Occipital lobe (tissue), 2 donors: ENCODE data around the gene KLF2. TPM values are rescaled to one million over a fixed set of nuclear protein-coding genes. Genes with fewer than 3 reads are reported as not detected.
"Not testable (repeated sequence)": the region's sequence is repeated elsewhere in the genome, so short reads cannot be mapped to it uniquely, and the experiment has no call there.

ENCODE experiments used
- DNase-seq: peaks from one replicate; lab custom pipeline; 2025; lab: John Stamatoyannopoulos, UW
- total RNA-seq: library from RNA; depleted of rRNA; stranded (reverse); fragments of >200 nt; gene quantifications from one replicate; pipeline ENCODE4 v1.2.3, GENCODE V29; 2014

Gene KLF2
- 3.1 TPM for total RNA-seq

DNA sequence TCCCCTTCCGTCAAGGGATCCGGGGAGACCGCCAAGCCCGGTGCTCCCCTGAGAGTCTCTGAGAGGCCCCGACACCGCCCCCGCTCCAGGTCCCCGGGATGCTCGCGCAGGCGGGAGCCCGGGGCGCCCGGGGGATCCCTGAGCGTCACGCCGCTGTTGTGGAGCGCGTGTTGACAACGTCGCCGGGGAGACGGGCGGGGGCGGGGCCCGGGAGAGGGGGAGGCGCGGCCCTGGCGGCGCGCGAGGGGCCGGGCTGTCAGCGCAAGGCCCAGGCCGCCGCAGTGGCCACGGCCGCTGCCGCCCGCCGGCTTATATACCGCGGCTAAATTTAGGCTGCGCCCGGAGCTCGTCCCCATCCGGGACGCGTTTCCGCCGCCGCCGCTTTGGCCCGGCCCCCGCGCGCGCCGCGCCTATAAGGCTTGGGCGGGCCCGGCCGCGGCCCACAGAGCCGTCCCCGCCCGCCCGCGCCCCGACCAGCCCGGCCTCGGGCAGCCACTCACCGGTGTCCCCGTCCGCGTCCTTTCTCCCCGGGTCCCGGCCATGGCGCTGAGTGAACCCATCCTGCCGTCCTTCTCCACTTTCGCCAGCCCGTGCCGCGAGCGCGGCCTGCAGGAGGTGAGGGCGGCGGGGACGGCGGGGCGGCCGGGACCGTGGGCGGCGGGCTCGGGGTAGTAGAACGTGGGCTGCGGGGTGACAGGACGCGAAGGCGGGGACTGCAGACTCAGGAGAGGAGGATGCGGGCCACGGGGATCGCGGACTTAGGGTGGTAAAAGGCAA, at the start of gene KLF2:
KLF2 (plus strand) TSS at position 443 of the 777 bp plus-strand sequence; CDS start at position 541, 98 bp downstream.
- peak; percentile 80 for DNase-seq

DNA sequence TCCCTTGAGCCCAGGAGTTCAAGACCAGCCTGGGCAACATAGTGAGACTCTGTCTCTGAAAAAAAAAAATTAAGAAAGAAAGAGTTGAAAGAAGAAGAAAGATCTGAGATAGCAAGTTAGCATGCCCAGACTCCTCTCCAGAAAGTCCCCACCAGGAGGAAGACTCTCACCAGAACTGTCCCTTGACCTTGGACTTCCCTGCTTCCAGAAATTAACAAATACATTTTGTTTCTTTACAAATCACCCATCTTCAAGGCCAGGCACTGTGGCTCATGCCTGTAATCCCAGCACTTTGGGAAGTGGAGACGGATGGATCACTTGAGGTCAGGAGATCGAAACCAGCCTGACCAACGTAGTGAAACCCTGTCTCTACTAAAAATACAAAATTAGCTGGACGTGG, 44.3 kb upstream of the KLF2 start:
- no peak for DNase-seq

DNA sequence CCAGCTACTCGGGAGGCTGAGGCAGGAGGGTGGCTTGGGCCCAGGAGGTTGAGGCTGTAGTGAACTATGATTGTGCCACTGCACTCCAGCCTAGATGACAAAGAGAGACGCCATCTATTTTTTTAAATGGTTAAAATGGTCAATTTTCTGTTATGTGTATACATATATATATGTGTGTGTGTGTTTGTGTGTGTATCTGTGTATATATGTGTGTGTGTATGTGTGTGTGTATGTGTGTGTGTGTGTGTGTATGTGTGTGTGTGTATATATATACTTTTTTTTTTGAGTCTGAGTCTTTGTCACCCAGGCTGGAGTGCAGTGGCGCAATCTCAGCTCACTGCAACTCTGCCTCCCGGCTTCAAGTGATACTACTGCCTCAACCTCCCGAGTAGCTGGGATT, 42.9 kb upstream of the KLF2 start:
- no peak for DNase-seq

DNA sequence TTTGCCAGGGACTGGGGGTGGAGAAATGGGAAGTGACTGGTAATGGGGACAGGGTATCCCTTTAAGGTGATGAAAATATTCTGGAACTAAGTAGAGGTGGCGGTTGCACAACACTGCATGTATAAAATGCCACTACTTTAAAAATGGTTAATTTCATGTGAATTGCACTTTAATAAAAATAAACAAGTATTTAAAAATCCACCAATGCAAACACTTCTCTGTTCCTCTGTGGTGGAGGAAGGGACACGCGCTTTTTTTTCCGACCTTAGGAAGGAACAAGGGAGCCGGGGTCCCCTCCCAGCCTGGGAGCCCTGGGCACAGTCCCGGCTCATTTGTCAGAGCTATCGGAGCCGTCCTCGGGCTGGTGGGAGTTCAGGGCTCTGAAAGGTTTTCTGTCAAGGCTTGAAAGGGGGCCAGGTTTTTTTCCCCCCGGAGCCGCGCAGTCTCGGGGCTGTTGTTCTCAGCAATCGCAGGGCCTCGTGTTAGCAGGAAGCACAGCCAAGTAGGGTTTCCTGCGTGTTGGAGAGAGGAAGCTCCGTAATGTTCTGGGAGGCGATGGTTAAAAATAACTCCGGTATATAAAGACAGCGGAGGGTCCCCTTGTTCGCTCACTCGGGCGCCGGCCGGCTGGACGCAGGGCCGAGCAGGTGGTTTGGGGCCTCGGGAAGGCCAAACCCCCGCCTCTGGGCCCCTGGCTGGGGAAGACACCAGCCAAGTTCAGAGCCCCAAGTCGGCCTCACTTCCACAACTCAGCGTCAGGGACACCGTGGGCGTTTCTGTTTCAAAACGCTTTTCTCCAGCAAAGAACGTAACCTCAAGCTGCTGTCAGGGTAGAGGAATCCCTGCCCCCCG, 41.2 kb upstream of the KLF2 start:
- DNase-seq = peak; percentile 39

DNA sequence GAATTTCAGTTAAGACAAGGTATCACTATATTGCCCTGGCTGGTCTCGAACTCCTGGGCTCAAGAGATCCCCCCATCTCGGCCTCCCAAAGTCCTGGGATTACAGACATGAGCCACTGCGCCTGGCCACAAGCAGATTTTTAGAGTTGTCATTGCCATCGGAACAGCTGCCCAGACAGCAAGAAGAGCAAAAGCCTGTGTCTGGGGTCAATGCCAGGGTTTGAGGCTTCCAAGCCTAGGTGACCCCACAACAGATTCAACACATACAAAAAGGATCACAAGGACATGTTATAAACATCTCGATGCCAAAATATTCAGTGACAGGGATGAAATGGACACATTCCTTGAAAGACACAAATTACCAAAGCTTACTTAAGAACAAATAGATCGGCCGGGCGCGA, 40.1 kb upstream of the KLF2 start:
- no peak for DNase-seq

DNA sequence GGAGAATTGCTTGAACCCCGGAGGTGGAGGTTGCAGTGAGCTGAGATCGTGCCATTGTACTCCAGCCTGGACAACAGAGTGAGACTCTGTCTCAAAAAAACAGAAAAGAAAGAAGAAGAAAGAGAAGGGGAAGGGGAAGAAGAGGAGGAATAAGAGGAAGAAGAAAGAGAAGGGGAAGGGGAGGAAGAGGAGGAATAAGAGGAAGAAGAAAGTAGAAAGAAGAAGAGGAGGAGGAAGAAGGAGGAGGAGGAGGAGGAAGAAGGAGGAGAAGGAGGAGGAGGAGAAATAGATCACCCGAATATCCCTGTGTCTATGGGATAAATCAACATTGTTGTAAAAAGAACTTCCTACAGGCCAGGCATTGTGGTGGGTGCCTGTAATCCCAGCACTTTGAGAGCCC, 39.5 kb upstream of the KLF2 start:
- DNase-seq = not testable (repeated sequence)

DNA sequence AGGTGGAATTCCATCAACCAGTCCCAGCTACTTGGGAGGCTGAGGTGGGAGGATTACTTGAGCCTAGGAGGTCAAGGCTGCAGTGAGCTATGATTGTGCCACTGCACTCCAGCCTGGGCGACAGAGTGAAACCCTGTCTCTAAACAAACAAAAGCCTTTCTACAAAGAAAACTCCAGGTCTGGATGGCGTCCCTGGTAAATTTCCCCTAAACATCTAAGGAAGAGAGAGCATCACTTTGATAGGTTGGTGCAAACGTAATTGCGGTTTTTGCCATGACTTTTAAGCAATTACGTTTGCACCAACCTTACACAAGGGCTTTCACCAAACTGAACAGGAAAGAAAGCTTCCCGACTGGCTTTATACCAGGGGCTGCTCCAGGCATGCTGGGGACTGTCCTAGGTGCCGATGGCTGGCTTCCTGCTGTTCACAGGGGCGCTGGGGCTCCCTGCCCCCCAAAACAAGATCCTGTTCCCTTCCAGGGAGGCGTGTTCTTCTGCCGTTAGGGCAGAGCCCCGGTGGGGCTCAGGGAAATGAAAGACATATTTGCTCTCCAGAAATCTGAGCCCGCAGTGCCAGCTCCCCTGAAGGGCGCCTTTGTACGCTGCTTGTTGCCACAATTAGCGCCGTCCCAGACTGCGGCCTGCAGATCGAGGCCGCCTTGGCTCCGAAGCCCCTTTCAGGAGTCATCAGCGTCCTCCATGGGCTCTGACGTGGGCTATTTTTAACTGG, 38.7 kb upstream of the KLF2 start:
- no peak for DNase-seq

DNA sequence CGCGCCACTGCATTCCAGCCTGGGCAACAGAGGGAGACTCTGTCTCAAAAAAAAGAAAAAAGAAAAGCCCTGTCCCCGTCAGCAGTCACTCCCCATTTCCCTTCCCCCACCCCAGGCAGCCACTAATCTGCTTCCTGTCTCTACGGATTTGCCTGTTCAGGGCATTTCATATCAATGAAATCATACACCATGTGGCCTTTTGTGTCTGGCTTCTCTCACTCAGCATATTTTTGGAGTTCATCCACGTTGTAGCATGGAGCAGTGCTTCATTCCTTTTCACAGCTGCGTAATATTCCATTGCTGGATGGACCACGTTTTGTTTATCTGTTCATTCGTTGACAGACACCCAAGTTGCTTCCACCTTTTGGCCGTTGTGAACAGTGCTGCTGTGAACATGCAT, 36.1 kb upstream of the KLF2 start:
- no peak for DNase-seq

DNA sequence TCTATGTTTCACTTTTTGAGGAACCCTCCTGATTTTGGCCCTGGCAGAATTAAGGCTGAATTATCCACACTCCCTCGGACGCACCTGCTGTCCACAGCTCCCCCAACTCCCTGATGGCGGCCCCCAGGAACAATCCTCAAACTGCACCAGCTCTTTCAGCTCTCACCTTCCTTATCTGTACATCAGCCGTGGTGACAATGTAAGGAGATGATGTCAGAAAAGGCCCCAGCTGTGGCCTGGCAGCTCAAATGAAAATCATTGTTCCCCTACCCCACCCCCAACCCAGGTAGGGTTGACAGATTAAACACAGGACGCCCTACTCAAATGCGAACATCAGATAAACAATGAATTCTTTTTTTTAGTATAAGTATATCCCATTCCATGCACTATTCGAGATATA, 35.0 kb upstream of the KLF2 start:
- no peak for DNase-seq

DNA sequence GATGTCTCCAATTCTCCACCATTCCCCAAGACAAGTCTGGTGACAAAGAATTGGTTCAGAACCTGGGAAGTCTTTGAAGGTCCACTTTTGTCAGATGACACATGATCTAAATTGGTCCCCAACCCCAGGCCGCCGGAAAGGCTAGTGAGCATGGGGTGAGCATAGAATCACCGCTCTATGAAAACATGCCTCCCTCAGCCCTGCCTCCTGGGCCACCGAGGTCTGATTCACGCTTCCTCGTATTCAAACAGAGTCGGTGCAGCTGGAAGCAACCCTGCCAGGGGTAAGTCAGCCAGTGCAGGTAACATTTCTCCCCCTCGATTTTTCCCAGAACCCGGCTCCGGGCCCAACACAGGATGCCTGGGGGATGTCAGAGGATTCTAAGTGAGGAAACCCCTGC, 33.9 kb upstream of the KLF2 start:
- no peak for DNase-seq

DNA sequence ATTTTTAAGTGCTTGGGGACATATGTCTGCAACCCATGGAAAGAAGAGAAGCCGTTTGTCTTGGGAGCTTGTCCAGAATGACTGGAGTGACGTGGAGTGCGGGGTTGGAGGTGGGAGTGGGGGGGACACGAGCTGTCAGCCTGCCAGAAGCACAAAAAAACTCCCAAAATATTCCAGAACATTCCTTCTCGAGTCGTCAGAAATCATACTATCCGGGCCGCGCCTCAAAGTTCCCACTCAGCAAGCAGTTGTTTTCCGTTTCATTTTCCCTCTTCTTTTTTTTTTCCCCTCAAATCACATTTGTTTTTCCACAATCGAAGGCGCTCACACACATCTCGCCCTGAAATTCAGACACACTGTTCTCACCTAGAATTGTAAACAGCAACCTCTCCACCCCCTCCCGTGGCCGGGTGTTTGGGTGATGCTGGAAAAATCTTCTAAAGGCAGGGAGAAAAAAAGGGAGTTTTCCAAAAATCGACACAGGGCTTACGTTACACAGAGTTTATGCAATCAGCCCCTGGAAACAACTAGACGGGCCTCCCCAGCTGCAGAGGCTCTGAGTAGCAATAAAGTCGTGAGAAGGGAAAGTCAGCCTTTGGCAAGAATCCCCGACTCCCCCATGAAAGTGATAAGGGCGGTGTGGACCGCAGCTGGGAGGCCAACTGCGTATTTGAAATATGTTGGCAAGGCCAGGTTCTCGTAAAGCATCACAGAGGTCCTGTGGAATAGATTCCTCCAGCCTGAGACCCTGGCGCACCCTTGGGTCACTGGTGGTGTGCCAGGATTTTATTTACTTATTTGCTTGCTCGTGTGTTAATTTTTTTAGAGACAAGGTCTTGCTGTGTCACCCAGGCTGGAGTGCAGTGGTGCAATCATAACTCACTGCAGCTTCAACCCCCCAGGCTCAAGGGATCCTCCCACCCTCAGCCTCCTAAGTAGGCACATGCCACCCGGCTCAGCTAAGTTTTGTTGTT, 31.2 kb upstream of the KLF2 start:
- no peak for DNase-seq

DNA sequence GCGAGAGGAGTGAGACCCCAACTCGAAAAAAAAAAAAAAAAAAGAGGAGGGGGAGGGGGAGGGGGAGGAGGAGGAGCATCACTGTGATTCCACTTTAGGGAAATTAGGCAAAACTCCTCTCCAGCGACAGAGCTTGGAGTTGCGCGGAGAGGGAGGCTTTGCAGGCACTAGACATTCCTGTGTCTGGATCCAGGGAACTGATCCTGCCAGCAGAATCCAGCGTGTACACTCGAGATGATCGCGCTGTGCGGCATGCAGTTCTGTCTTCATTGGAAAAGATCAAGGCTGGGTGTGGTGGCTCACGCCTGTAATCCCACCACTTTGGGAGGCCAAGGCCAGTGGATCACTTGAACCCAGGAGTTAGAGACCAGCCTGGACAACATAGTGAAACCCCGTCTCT, 29.6 kb upstream of the KLF2 start:
- no peak for DNase-seq

DNA sequence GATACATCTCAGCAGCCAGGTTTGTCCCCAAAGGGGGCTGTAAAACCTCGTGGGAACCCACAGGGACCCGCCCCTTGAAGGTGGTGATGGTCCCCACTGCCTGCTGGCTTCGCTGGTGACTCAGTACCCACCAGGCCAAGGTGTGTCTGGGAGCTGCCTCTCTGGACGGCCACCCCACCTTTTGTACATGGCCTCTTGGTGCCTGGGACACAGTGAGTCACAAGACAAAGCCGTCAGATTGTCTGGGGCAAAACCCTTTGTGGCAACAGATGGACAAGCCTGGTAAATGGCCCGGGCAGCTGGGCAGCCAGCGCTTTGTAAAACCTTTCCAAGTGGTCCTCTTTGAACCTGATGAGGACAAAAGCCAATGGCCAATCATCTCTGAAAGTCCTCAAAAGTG, 27.9 kb upstream of the KLF2 start:
- DNase-seq = no peak

DNA sequence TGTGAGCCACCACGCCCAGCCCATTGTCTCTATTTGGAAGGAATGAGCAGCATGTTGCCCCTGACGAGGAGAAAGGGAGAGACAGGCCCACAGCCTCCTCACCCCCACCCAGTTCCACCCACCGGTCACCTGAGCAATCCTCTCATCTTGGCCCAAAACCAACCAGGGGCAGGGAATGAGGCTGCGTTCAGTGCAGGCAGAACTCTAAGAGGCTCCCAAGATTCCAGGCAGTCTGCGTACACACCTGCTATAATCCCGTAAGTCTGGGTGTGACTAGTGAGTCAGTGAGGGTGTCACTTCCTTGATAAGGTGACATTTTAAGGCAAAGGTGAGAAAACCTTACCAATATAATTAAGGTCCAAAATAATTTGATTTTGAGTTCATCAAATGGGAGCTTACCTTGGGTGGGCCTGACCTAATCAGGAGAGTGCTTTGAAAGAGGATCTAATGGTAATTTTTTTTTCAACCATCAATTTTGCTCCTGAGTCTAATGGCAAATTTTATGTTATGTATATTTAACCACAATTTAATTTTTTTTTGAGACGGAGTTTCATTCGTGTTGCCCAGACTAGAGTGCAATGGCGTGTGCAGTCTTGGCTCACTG, 26.9 kb upstream of the KLF2 start:
- DNase-seq = no peak

DNA sequence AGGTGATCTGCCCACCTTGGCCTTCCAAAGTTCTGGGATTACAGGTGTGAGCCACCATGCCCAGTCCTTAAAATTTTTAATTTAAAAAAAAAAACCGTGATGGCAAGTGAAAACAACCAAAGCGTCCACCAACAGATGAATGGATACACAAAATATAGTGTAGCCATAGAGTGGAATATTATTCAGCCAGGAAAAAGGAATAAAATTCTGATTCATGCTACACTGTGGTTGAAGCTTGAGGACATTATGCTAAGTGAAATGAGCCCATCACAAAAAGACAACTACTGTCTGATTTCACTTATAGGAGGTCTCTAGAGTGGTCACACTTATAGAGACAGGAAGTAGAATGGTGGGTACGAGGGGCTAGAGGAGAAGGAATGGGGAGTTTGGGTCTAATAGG, 26.3 kb upstream of the KLF2 start:
- DNase-seq = no peak

DNA sequence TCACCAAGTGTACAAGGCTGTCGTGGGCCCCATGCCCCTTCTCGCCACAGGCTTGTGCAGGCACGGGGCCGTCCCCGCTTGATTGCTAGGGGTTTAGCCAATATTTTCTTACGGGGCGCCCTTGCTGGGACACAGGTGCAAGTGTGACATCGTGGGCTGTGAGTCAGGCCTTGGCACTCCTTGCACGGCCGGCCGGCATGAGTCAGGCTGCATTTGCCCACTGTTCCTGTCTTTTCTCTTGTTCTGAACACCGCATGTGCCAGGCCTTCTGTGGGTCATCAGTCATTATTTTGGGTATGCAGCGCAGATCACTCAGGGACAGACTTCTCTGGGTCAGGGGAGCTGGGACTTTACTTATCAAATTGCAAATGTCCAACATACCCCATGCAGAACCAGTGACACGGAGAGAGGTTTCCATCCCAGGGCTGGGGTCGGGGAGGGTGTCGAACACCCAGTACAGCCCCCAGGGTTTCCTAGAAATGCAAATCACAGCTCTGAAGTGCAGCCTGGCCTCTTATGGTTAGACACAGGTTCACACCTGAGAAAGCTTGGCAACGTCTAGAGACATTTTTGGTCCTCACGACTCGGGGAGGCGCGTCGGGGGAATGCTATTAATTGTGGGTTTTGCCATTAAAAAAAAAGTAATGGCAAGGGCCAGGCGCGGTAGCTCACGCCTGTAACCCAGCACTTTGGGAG, 22.5 kb upstream of the KLF2 start:
- DNase-seq = no peak

DNA sequence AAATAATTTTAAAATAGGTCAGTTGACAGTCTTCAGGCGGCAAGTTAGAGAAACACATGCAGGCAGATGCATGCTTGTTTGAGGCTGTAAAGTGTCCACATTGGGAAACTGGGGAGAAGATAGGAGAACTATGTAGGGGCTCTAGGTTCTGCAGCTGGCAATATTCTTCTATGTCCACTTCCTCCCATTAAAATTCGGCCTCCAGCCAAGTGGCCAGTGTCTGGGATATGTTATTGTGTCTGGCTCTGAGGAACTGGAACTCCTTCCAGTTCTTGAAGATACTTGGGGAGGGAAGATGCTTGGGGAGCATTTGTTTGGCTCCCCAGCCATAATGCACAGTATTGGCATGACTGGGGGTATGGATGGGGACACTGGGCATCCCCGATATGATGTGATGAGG, 20.9 kb upstream of the KLF2 start:
- no peak for DNase-seq

DNA sequence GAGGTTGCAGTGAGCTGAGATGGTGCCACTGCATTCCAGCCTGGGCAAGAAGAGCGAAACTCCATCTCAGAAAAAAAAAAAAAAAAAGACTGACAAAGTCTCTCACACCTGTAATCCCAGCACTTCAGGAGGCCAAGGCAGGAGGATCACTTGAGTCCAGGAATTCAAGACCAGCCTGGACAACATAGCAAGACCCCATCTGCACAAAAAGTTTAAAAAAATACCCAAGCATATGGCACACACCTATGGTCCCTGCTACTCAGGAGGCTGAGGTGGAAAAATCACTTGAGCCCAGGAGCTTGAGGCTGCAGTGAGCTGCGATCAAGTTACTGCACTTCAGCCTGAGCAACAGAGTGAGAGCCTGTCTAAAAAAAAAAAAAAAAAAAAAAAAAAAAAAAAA, 20.1 kb upstream of the KLF2 start:
- not testable (repeated sequence) for DNase-seq

DNA sequence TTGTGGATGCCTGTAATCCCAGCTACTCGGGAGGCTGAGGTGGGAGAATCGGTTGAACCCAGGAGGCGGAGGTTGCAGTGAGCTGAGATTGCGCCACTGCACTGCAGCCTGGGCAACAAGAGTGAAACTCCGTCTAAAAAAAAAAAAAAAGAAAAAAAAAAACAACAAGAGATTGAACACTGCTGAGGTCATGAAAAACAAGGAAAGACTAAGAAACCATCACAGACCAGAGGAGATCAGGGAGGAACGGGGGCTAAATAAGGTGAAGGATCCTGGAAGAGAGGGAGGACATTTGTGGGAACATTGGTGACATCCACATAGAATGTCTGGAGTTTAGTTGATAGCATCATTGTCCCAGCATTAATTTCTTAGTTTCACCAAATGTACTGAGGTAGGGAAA, 19.6 kb upstream of the KLF2 start:
- not testable (repeated sequence) for DNase-seq
